ENCODE measurements around the gene SEC11C.

DNA sequence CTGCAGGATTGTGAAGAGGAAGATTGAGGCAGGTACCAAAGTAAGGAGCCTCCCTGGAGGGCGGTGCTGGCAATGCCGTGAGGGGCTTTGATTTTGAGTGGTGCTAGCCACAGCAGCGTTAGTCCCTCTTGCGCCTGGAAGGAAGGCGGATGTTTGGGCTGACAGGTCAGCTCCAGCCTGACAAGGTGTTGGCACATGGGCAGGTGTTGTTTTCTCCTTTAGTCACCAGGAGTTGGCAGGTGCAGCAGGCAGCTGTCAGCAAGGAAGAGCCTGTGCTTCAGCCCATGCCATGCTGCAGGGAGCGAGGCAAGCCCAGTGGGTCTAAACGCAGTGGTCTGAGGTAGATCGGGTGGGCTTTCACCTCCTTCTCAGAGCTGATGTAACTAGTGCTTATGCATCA is 8.5 kb downstream of the SEC11C start:
- TF ChIP-seq, protein P1, sequence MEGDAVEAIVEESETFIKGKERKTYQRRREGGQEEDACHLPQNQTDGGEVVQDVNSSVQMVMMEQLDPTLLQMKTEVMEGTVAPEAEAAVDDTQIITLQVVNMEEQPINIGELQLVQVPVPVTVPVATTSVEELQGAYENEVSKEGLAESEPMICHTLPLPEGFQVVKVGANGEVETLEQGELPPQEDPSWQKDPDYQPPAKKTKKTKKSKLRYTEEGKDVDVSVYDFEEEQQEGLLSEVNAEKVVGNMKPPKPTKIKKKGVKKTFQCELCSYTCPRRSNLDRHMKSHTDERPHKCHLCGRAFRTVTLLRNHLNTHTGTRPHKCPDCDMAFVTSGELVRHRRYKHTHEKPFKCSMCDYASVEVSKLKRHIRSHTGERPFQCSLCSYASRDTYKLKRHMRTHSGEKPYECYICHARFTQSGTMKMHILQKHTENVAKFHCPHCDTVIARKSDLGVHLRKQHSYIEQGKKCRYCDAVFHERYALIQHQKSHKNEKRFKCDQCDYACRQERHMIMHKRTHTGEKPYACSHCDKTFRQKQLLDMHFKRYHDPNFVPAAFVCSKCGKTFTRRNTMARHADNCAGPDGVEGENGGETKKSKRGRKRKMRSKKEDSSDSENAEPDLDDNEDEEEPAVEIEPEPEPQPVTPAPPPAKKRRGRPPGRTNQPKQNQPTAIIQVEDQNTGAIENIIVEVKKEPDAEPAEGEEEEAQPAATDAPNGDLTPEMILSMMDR (conservative IDR thresholded peaks at IDR 0.05; ENCODE audit: low read depth, low read length): no peak
- TF ChIP-seq EZH2 (IDR thresholded peaks at IDR 0.05; ENCODE audit: low read length, unreplicated experiment): no peak

Measured in PC-3 (cell line).